Endothelial cell of umbilical vein (primary cell): ENCODE results near the gene EFHD1. TPM values are rescaled to one million over a fixed set of nuclear protein-coding genes. Genes with fewer than 3 reads are reported as not detected.

Experiments
- BruUV-seq: library from RNA; stranded (reverse); fragments of 400-500 nt; replicated peaks from 2 replicates; lab custom pipeline; 2021; lab: Mats Ljungman, UMichigan
- CTCF ChIA-PET: fragments of 300-600, 350-600 bp; sonication (Branson Sonifier 250); formaldehyde crosslinking; loops from one replicate; lab custom pipeline; 2021; ENCODE audit warnings: antibody characterized with exemption, inconsistent platforms; lab: Charles Lee
- POLR2A ChIA-PET: fragments of 300-600, 350-600 bp; sonication (Branson Sonifier 250); formaldehyde crosslinking; loops from one replicate; lab custom pipeline; 2021; ENCODE audit warnings: antibody characterized with exemption, inconsistent platforms; lab: Charles Lee
- DNase-seq: peaks from one replicate; pipeline ENCODE4 v3.0.0-alpha.2; 2011; ENCODE audit warnings: low read depth, low spot score
- FAIRE-seq: peaks from 2 replicates; lab custom pipeline; 2011; peaks lifted over from hg19 to GRCh38; lab: Jason Lieb, UNC
- H2AFZ ChIP-seq: 2 replicates; pipeline ENCODE4 v1.6.0; 2012; ENCODE audit warnings: low read depth, low read length, control low read depth, inconsistent platforms
- H3K27ac ChIP-seq: 2 replicates; pipeline ENCODE4 v1.5.1; 2011; ENCODE audit warnings: low read depth, mild to moderate bottlenecking, control low read depth, low read length, moderate library complexity; ENCODE audit not compliant: insufficient read depth
- H3K27me3 ChIP-seq, 2 experiments: 2 replicates each; pipeline versions ENCODE4 v1.6.0 to v1.6.1; 2011; ENCODE audit warnings: low read length in 2 of 2, mixed read lengths in 1 of 2; ENCODE audit not compliant: control insufficient read depth in 2 of 2, insufficient read depth in 2 of 2
- H3K36me3 ChIP-seq, 2 experiments: 2 replicates in 1 of 2; 3 replicates in 1 of 2; pipeline ENCODE4 v1.5.1; 2011; ENCODE audit warnings: low read length in 2 of 2, mild to moderate bottlenecking in 1 of 2, moderate library complexity in 1 of 2; ENCODE audit not compliant: control insufficient read depth in 2 of 2, insufficient read depth in 2 of 2; ENCODE audit errors: extremely low read depth in 1 of 2
- H3K4me1 ChIP-seq: 3 replicates; pipeline ENCODE4 v1.5.1; 2011; ENCODE audit warnings: mild to moderate bottlenecking, low read length; ENCODE audit not compliant: control insufficient read depth, insufficient read depth; ENCODE audit errors: extremely low read depth
- H3K4me2 ChIP-seq: 2 replicates; pipeline ENCODE4 v1.6.1; 2011; ENCODE audit warnings: low read length, control low read depth, mixed read lengths; ENCODE audit not compliant: insufficient read depth
- H3K4me3 ChIP-seq, 3 experiments: fragments of 200-600 bp in 1 of 3; sonication (generic), shearing (Covaris generic) in 1 of 3; replicated peaks in 1 of 3; 2 replicates each; pipeline ENCODE4 v1.5.1; 2011 to 2016; ENCODE audit warnings: control low read depth in 3 of 3, low read length in 3 of 3, mild to moderate bottlenecking in 2 of 3, inconsistent platforms in 1 of 3, low read depth in 1 of 3, moderate library complexity in 1 of 3; ENCODE audit not compliant: insufficient read depth in 1 of 3
- H3K79me2 ChIP-seq: 2 replicates; pipeline ENCODE4 v1.6.0; 2012; ENCODE audit warnings: low read length, inconsistent platforms; ENCODE audit not compliant: control insufficient read depth, insufficient read depth
- H3K9ac ChIP-seq: replicated peaks from 2 replicates; pipeline ENCODE3; 2011; ENCODE audit warnings: low read length, control low read depth; ENCODE audit not compliant: insufficient read depth; ENCODE audit errors: extremely low read depth
- H3K9me1 ChIP-seq: replicated peaks from 3 replicates; pipeline ENCODE4 v1.6.0; 2011; ENCODE audit warnings: mild to moderate bottlenecking, low read length; ENCODE audit not compliant: control insufficient read depth, insufficient read depth; ENCODE audit errors: extremely low read depth
- H3K9me3 ChIP-seq: replicated peaks from 2 replicates; pipeline ENCODE4 v1.5.1; 2012; ENCODE audit warnings: low read length, inconsistent platforms; ENCODE audit not compliant: control insufficient read depth, insufficient read depth
- H4K20me1 ChIP-seq: replicated peaks from 2 replicates; pipeline ENCODE3; 2011; ENCODE audit warnings: mild to moderate bottlenecking, low read length; ENCODE audit not compliant: control insufficient read depth, insufficient read depth; ENCODE audit errors: extremely low read depth
- CTCF ChIP-seq, 2 donors: IDR thresholded peaks; 1 replicate in 1 of 2; 2 replicates in 1 of 2; pipeline ENCODE4 v1.5.1; 2011; ENCODE audit warnings: low read length in 2 of 2, mild to moderate bottlenecking in 2 of 2, moderate library complexity in 2 of 2, control low read depth in 1 of 2, inconsistent platforms in 1 of 2, low read depth in 1 of 2; ENCODE audit not compliant: insufficient read depth in 1 of 2; ENCODE audit errors: extremely low read depth in 1 of 2
- EZH2 ChIP-seq: IDR thresholded peaks from 2 replicates; pipeline ENCODE4 v1.6.1; 2012; ENCODE audit warnings: borderline replicate concordance, low read depth, mild to moderate bottlenecking, moderate library complexity, low read length, inconsistent platforms; ENCODE audit not compliant: severe bottlenecking
- FOS ChIP-seq: IDR thresholded peaks from 2 replicates; pipeline ENCODE4 v1.6.1; 2011; ENCODE audit warnings: mild to moderate bottlenecking, low read length, moderate library complexity, borderline replicate concordance; ENCODE audit not compliant: insufficient read depth
- GATA2 ChIP-seq: IDR thresholded peaks from 2 replicates; pipeline ENCODE4 v1.7.0; 2011; ENCODE audit warnings: low read depth, mild to moderate bottlenecking, moderate library complexity, mixed read lengths, low read length; ENCODE audit not compliant: insufficient read length, insufficient read depth
- JUN ChIP-seq: IDR thresholded peaks from 2 replicates; pipeline ENCODE4 v1.6.1; 2011; ENCODE audit warnings: borderline replicate concordance, low read depth; ENCODE audit not compliant: insufficient read length, insufficient read depth
- MYC ChIP-seq: IDR thresholded peaks from one replicate; pipeline ENCODE4 v1.6.1; 2011; ENCODE audit warnings: mild to moderate bottlenecking, low read depth, low read length
- POLR2A ChIP-seq: IDR thresholded peaks from 2 replicates; pipeline ENCODE4 v1.6.1; 2012; ENCODE audit warnings: low read depth, mild to moderate bottlenecking, control low read depth, low read length
- POLR2AphosphoS5 ChIP-seq: IDR thresholded peaks from 2 replicates; pipeline ENCODE4 v1.6.1; 2012; ENCODE audit warnings: low read depth, mild to moderate bottlenecking, control low read depth, low read length, moderate library complexity; ENCODE audit not compliant: insufficient read depth
- dilution Hi-C: fragments of 300-500 bp; cut with MboI; formaldehyde crosslinking; loops from one replicate; pipeline ENCODE4 v1.15.0; 2019; ENCODE audit warnings: low sequenced_read_pairs; ENCODE audit not compliant: extremely low pct_ligation_motif_present
- intact Hi-C: fragments of 100-400 bp; cut with micrococcal nuclease; formaldehyde crosslinking; loops from one replicate; pipeline ENCODE4 v1.10.0; 2022
- polyA plus RNA-seq, 4 experiments: library from polyadenylated mRNA; depleted of rRNA in 3 of 4; stranded (reverse) in 3 of 4; unstranded in 1 of 4; fragments of >200 nt; gene quantifications; 2 replicates each; pipeline versions ENCODE4 v1.2.1 to v1.2.3, GENCODE V29; 2011 to 2012; ENCODE audit warnings: missing spikeins in 1 of 4
- total RNA-seq: library from RNA; stranded (reverse); gene quantifications from 2 replicates; pipeline ENCODE4 v1.2.3, GENCODE V29; 2021
- TF ChIP-seq, protein P1 (sequence below): IDR thresholded peaks from 2 replicates; pipeline ENCODE4 v1.6.1; 2011; ENCODE audit not compliant: insufficient read depth, insufficient read length

EFHD1 gene
- total and polyA plus RNA-seq, 2 donors (not counting 3 experiments of a cell fraction or from before 2014, with no cell fraction given) = 0.18 TPM; not detected in 1

DNA sequence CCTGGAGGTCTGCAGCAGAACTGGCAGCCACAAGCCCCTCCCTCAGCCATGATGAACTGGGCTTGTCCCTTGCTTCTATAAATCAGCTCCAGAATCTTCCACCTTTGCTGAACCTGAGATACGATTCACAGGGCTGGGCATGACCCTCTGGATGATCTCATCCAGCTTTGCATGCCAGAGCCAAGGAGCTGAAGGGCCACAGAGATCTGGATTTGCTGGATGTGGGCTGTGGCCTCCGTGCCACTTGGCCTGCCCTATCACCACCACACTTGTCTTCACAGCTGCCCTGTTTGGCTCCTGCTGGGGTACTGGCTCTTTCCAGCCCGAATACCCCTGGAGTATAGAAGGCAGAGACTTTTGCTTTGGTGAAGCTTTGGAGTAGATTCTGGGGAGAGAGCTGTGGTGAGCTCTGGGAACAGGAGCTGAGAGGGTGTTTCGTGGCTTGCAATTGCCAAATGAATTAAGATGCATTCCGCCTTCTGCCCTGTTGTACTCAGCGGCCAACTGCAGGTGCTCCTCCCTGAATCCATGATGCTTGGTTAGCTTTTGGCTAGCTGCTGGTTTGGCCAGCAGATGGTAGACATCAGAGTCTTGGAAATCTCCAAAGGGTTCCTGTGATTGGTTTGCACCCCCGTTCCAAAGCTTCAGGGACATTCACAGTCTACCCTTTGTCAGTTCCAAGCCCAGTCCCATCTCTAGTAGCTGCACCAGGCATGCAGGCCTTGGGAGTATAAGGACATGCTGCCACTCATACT lies 32.8 kb downstream of the EFHD1 start:
- Histone ChIP-seq H3K27me3 (peaks cover 0 to 2% of the 10 kb centered on the region in 2 experiments), H2AFZ (no peak overlapping the region), H4K20me1 (no peaks in the 10 kb centered on the region), H3K27ac (no peak overlapping the region), H3K9me1 (no peaks in the 10 kb centered on the region), H3K36me3 (no peaks in the 10 kb centered on the region), H3K4me1 (no peaks in the 10 kb centered on the region), H3K4me3 (no peak overlapping the region), H3K4me2 (no peak overlapping the region), H3K9ac (no peak overlapping the region), H3K9me3 (no peaks in the 10 kb centered on the region), H3K79me2 (no peaks in the 10 kb centered on the region)
- intact Hi-C loops (no loop called here), dilution Hi-C loops (no loop called here)
- ChIA-PET CTCF (interaction anchor here (1.4 to 2.1 kb wide), 3 partner anchors 12 to 61 kb away, joined by 3 to 5 read pairs (median 5); no protein-coding TSS in a partner anchor), POLR2A (no interaction called here)
- DNase-seq (no peak), FAIRE-seq (no peak)
- no TSS peak for BruUV-seq
- no peak for TF ChIP-seq CTCF (IDR thresholded peaks at IDR 0.05; ENCODE audit: extremely low read depth in 1 of 2, insufficient read depth in 1 of 2, low read depth in 1 of 2, low read length in 2 of 2)
- TF ChIP-seq, protein P1, sequence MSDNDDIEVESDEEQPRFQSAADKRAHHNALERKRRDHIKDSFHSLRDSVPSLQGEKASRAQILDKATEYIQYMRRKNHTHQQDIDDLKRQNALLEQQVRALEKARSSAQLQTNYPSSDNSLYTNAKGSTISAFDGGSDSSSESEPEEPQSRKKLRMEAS = no peak

DNA sequence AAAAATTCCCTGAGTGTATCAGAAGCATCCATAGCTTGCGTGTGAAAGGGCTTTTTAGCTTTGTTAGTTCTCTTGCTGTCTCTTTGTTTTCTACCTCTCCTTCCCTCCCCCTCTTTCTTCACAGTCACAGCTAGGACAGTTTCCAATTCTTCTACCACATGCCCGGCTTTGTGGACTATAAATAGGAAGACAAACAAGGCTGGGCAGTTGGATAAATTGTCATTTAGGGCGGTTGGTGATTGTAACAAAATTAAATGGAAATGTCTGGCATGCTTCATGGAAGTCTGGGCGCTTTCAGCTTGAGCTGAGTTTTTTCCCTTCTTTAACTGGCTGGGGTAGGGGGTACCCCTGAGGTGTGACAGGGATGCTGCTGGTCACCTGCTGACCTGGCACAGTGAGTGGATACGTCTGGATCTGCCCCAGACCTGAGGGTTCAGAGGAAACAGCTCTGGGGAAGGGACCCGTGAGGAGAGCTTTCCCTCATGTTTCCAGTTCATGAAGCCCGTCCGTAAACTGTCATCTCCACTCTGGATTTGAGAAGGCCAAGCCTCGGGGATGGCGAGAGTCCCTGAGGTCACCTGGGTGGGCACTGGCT lies 34.7 kb downstream of the EFHD1 start:
- H3K36me3 ChIP-seq = no peaks in the 10 kb centered on the region
- no peak overlapping the region for H3K9ac ChIP-seq
- H3K4me1 ChIP-seq = no peaks in the 10 kb centered on the region
- no peak overlapping the region for H3K4me2 ChIP-seq
- intact Hi-C loops = loop anchor here (2.0 kb wide), 1 partner anchor 61 kb away; no protein-coding TSS in a partner anchor
- TF ChIP-seq EZH2 (no peak), CTCF (IDR thresholded peaks at IDR 0.05; ENCODE audit: extremely low read depth in 1 of 2, insufficient read depth in 1 of 2, low read depth in 1 of 2, low read length in 2 of 2) (no peak), MYC (no peak), FOS (no peak), GATA2 (no peak), POLR2AphosphoS5 (no peak), POLR2A (no peak), JUN (no peak)
- TF ChIP-seq, protein P1 = no peak
- H4K20me1 ChIP-seq = no peaks in the 10 kb centered on the region
- dilution Hi-C loops = no loop called here
- no peaks in the 10 kb centered on the region for H3K9me1 ChIP-seq
- no peak overlapping the region for H2AFZ ChIP-seq
- H3K79me2 ChIP-seq = no peaks in the 10 kb centered on the region
- CTCF ChIA-PET = interaction anchor here (0.9 to 3.7 kb wide), 4 partner anchors 11 to 65 kb away, joined by 3 to 27 read pairs (median 6); partner anchors contain the start of gene EFHD1
- H3K27ac ChIP-seq = no peak overlapping the region
- POLR2A ChIA-PET = no interaction called here
- H3K27me3 ChIP-seq = peaks cover 0 to 2% of the 10 kb centered on the region in 2 experiments
- no peaks in the 10 kb centered on the region for H3K9me3 ChIP-seq
- DNase-seq (no peak), FAIRE-seq (no peak)
- no peak overlapping the region for H3K4me3 ChIP-seq
- no TSS peak for BruUV-seq
